Measurements from ENCODE around the gene VSTM1. TPM values are rescaled to one million over a fixed set of nuclear protein-coding genes. Genes with fewer than 3 reads are reported as not detected.
"Not testable (repeated sequence)": the region's sequence is repeated elsewhere in the genome, so short reads cannot be mapped to it uniquely, and the experiment has no call there.

VSTM1 gene
- total RNA-seq, 1 experiment from 2014 or later, result not detected

GRCh38 chr19:54102421-54103169, 38.9 kb upstream of the VSTM1 start, which contains the start of gene NDUFA3 (continued):
- TF ChIP-seq KAT7 (CRISPR knock-in tag; IDR thresholded peaks at IDR 0.05; ENCODE audit: borderline replicate concordance), result no peak
- TF ChIP-seq MLX (CRISPR knock-in tag; IDR thresholded peaks at IDR 0.05), result no peak
- TF ChIP-seq NFATC4 (CRISPR knock-in tag; IDR thresholded peaks at IDR 0.05), result no peak
- peak; percentile 83 for TF ChIP-seq SP1 (CRISPR knock-in tag; conservative IDR thresholded peaks at IDR 0.05)
- peak; percentile 93 for TF ChIP-seq FOXP1 (CRISPR knock-in tag; IDR thresholded peaks at IDR 0.05; ENCODE audit: borderline replicate concordance)
- peak; percentile 87 for TF ChIP-seq NFE2L1 (CRISPR knock-in tag; IDR thresholded peaks at IDR 0.05)
- peak; percentile 70; the same call in 1 of the 2 replicates for TF ChIP-seq FOXP4 (CRISPR knock-in tag; IDR thresholded peaks at IDR 0.05)

- ChIA-PET POLR2A (no interaction called here), CTCF (interaction anchor here (1.6 kb wide), 1 partner anchor 71 kb away, joined by 6 read pairs; no protein-coding TSS in a partner anchor)
- H3K9me3 Mint-ChIP-seq, result no peaks in the 10 kb centered on the region
- DNase-seq (ENCODE audit: low spot score) (no peak), ATAC-seq (no peak)
- no peak for TF ChIP-seq CBFB (CRISPR knock-in tag; IDR thresholded peaks at IDR 0.05; ENCODE audit: low read depth)
- TF ChIP-seq EMX1 (CRISPR knock-in tag; IDR thresholded peaks at IDR 0.05), result no peak
- no peak for TF ChIP-seq TP53 (CRISPR knock-in tag; IDR thresholded peaks at IDR 0.05)
- no peak for TF ChIP-seq USF1 (CRISPR knock-in tag; IDR thresholded peaks at IDR 0.05)
- TF ChIP-seq CREB1 (CRISPR knock-in tag; IDR thresholded peaks at IDR 0.05), result no peak
- TF ChIP-seq ZNF416 (CRISPR knock-in tag; IDR thresholded peaks at IDR 0.05), result no peak
- peak within 1 kb of the TSS; percentile 46; the same call in 1 of the 2 replicates for H3K4me3 Mint-ChIP-seq
- peaks cover 8% of the 10 kb centered on the region for H3K4me1 Mint-ChIP-seq
- H3K27me3 Mint-ChIP-seq (ENCODE audit: low read depth), result peaks cover 12% of the 10 kb centered on the region
- peak within 1 kb of the TSS; percentile 70 for H3K27ac Mint-ChIP-seq
- H3K36me3 Mint-ChIP-seq, result peaks cover 6% of the 10 kb centered on the region
Observed at GRCh38 chr19:54100561-54100960, 36.9 kb upstream of the VSTM1 start, which contains the start of gene OSCAR. OSCAR (minus strand) TSS chr19:54100803; CDS start chr19:54100792, 11 bp downstream.

- CTCF ChIA-PET, result interaction anchor here (1.6 kb wide), 1 partner anchor 70 kb away, joined by 6 read pairs; no protein-coding TSS in a partner anchor
- POLR2A ChIA-PET; ATAC-seq; H3K9me3 Mint-ChIP-seq; H3K36me3 Mint-ChIP-seq; DNase-seq (ENCODE audit: low spot score); H3K4me1 Mint-ChIP-seq; H3K4me3 Mint-ChIP-seq: not testable (repeated sequence)
- Mint-ChIP-seq H3K27me3 (ENCODE audit: low read depth) (peaks cover 17% of the 10 kb centered on the region), H3K27ac (peak overlapping the region; percentile 70)
Observed at GRCh38 chr19:54099903-54100255, 36.2 kb upstream of the VSTM1 start.

- H3K4me3 Mint-ChIP-seq, result no peak overlapping the region
- H3K27me3 Mint-ChIP-seq (ENCODE audit: low read depth), result peaks cover 23% of the 10 kb centered on the region
- no peak overlapping the region for H3K27ac Mint-ChIP-seq
- ChIA-PET CTCF (interaction anchor here (0.7 to 1.6 kb wide), 4 partner anchors 29 to 293 kb away, joined by 3 to 6 read pairs (median 3); no protein-coding TSS in a partner anchor), POLR2A (interaction anchor here (0.7 kb wide), 1 partner anchor 75 kb away, joined by 3 read pairs; no protein-coding TSS in a partner anchor)
- peaks cover 1% of the 10 kb centered on the region; the same call in 1 of the 2 replicates for H3K36me3 Mint-ChIP-seq
- peaks cover 8% of the 10 kb centered on the region for H3K4me1 Mint-ChIP-seq
- no peaks in the 10 kb centered on the region; the same call in 1 of the 2 replicates for H3K9me3 Mint-ChIP-seq
- DNase-seq (ENCODE audit: low spot score) (no peak), ATAC-seq (no peak)
- TF ChIP-seq CDX4 (CRISPR knock-in tag; IDR thresholded peaks at IDR 0.05; ENCODE audit: borderline replicate concordance), result no peak
- TF ChIP-seq MLX (CRISPR knock-in tag; IDR thresholded peaks at IDR 0.05), result no peak
- TF ChIP-seq CREB1 (CRISPR knock-in tag; IDR thresholded peaks at IDR 0.05), result no peak
- no peak for TF ChIP-seq USF1 (CRISPR knock-in tag; IDR thresholded peaks at IDR 0.05)
- no peak for TF ChIP-seq PRRX2 (CRISPR knock-in tag; IDR thresholded peaks at IDR 0.05)
- no peak for TF ChIP-seq ZNF219 (CRISPR knock-in tag; IDR thresholded peaks at IDR 0.05; ENCODE audit: borderline replicate concordance)
- TF ChIP-seq MYBL2 (CRISPR knock-in tag; IDR thresholded peaks at IDR 0.05), result no peak
- TF ChIP-seq GTF2I (CRISPR knock-in tag; conservative IDR thresholded peaks at IDR 0.05), result no peak
- TF ChIP-seq TP53 (CRISPR knock-in tag; IDR thresholded peaks at IDR 0.05), result no peak
- no peak for TF ChIP-seq GABPB1 (CRISPR knock-in tag; IDR thresholded peaks at IDR 0.05)
- TF ChIP-seq TCF7 (CRISPR knock-in tag; IDR thresholded peaks at IDR 0.05; ENCODE audit: low read depth), result no peak
- no peak for TF ChIP-seq ZNF512 (CRISPR knock-in tag; IDR thresholded peaks at IDR 0.05; ENCODE audit: borderline replicate concordance)
Observed at GRCh38 chr19:54099190-54099902, 35.6 kb upstream of the VSTM1 start.
